BE2C (cell line): ENCODE data around the gene EHBP1L1.

Source experiments
- DNase-seq: peaks from one replicate; pipeline ENCODE4 v3.0.0-alpha.2; 2020
- H3K27me3 ChIP-seq: fragments of 250-450 bp; sonication (Bioruptor Pico); 2 replicates; pipeline ENCODE4 v1.5.1; 2020; ENCODE audit warnings: mild to moderate bottlenecking
- H3K36me3 ChIP-seq: fragments of 250-450 bp; sonication (Bioruptor Pico); 2 replicates; pipeline ENCODE4 v1.5.1; 2020; ENCODE audit warnings: mild to moderate bottlenecking
- H3K4me1 ChIP-seq: fragments of 250-450 bp; sonication (Bioruptor Pico); 2 replicates; pipeline ENCODE4 v1.5.1; 2020
- H3K4me3 ChIP-seq: 2 replicates; pipeline ENCODE4 v1.5.1; 2011; ENCODE audit warnings: low read depth, low read length
- H3K9me3 ChIP-seq: fragments of 250-450 bp; sonication (Bioruptor Pico); 2 replicates; pipeline ENCODE4 v1.5.1; 2020
- CTCF ChIP-seq: IDR thresholded peaks from 2 replicates; pipeline ENCODE4 v1.5.1; 2012; ENCODE audit warnings: mild to moderate bottlenecking, low read depth, low read length

EHBP1L1 gene

GRCh38 chr11:65624931-65625627 lies 49.2 kb downstream of the EHBP1L1 start:
- Histone ChIP-seq H3K27me3 (no peaks in the 10 kb centered on the region), H3K4me1 (no peaks in the 10 kb centered on the region), H3K9me3 (no peaks in the 10 kb centered on the region), H3K36me3 (peaks cover 4% of the 10 kb centered on the region), H3K4me3 (no peak overlapping the region)
- DNase-seq = no peak
- no peak for TF ChIP-seq CTCF

- Histone ChIP-seq H3K27me3 (no peaks in the 10 kb centered on the region), H3K9me3 (no peaks in the 10 kb centered on the region), H3K36me3 (peaks cover 4% of the 10 kb centered on the region; the same call in 1 of the 2 replicates), H3K4me1 (no peaks in the 10 kb centered on the region), H3K4me3 (no peak overlapping the region)
- DNase-seq = peak; percentile 64
- TF ChIP-seq CTCF = peak; percentile 55
Observed at GRCh38 chr11:65625628-65626342, 49.9 kb downstream of the EHBP1L1 start.

- Histone ChIP-seq H3K9me3 (no peaks in the 10 kb centered on the region), H3K4me3 (no peak overlapping the region), H3K4me1 (no peaks in the 10 kb centered on the region), H3K27me3 (no peaks in the 10 kb centered on the region), H3K36me3 (peaks cover 4% of the 10 kb centered on the region; the same call in 1 of the 2 replicates)
- TF ChIP-seq CTCF = no peak
- no peak for DNase-seq
Observed at GRCh38 chr11:65627202-65627601, 51.3 kb downstream of the EHBP1L1 start.

- no peak for DNase-seq
- Histone ChIP-seq H3K9me3 (no peaks in the 10 kb centered on the region), H3K36me3 (peaks cover 4% of the 10 kb centered on the region; the same call in 1 of the 2 replicates), H3K27me3 (no peaks in the 10 kb centered on the region), H3K4me1 (no peaks in the 10 kb centered on the region), H3K4me3 (no peak overlapping the region)
- TF ChIP-seq CTCF = no peak
Observed at GRCh38 chr11:65629579-65629978, 53.7 kb downstream of the EHBP1L1 start.

GRCh38 chr11:65630215-65630614 lies 54.4 kb downstream of the EHBP1L1 start:
- H3K4me1 ChIP-seq = no peaks in the 10 kb centered on the region
- TF ChIP-seq CTCF = no peak
- no peaks in the 10 kb centered on the region for H3K9me3 ChIP-seq
- no peaks in the 10 kb centered on the region for H3K27me3 ChIP-seq
- no peak for DNase-seq
- peaks cover 4% of the 10 kb centered on the region; the same call in 1 of the 2 replicates for H3K36me3 ChIP-seq
- no peak overlapping the region for H3K4me3 ChIP-seq
